HepG2 (cell line): ENCODE results near the gene DPH6. TPM values are rescaled to one million over a fixed set of nuclear protein-coding genes. Genes with fewer than 3 reads are reported as not detected.

ENCODE experiments used
- ATAC-seq: fragments of 200-7000 bp; cut with Tn5 transposase; 3 replicates; pipeline ENCODE4 v1.9.1; 2020; ENCODE audit warnings: mild to moderate bottlenecking, moderate library complexity
- BruUV-seq: library from RNA; stranded (reverse); fragments of 400-500 nt; replicated peaks from 2 replicates; lab custom pipeline; 2021; lab: Mats Ljungman, UMichigan
- CTCF ChIA-PET: fragments of 300-600 bp; formaldehyde crosslinking; extraction: SDS; loops from one replicate; lab custom pipeline; 2021; ENCODE audit warnings: low total read pairs, inconsistent platforms, low intra/inter-chr PET ratio; lab: Yijun Ruan, JAX
- POLR2A ChIA-PET: fragments of 350-600 bp; sonication (Branson Sonifier 250); formaldehyde crosslinking; loops from one replicate; lab custom pipeline; 2020; ENCODE audit warnings: antibody characterized with exemption, inconsistent platforms; lab: Yijun Ruan, JAX
- DNase-seq: peaks from one replicate; pipeline ENCODE4 v3.0.0-alpha.2; 2015; ENCODE audit warnings: low spot score
- FAIRE-seq: peaks from 3 replicates; lab custom pipeline; 2011; peaks lifted over from hg19 to GRCh38; lab: Jason Lieb, UNC
- H2AFZ ChIP-seq: one replicate; pipeline ENCODE4 v1.6.1; 2011; ENCODE audit warnings: low read length, inconsistent platforms
- H3K27ac ChIP-seq: fragments of 300-600 bp; 3 replicates; pipeline ENCODE4 v1.8.0; 2011; ENCODE audit warnings: mixed run types, mild to moderate bottlenecking, mixed read lengths, low read length, inconsistent platforms; ENCODE audit not compliant: insufficient read depth; ENCODE audit errors: extremely low read length
- H3K27me3 ChIP-seq, 2 experiments: fragments of 200-600 bp in 1 of 2; 2 replicates in 1 of 2; 3 replicates in 1 of 2; pipeline versions ENCODE4 v1.6.0 to v1.8.0; 2011; ENCODE audit warnings: low read length in 2 of 2, mild to moderate bottlenecking in 2 of 2, moderate library complexity in 2 of 2, inconsistent platforms in 1 of 2; ENCODE audit not compliant: insufficient read depth in 2 of 2, control insufficient read depth in 1 of 2
- H3K36me3 ChIP-seq, 2 experiments: fragments of 200-600 bp in 1 of 2; replicated peaks in 1 of 2; 2 replicates in 1 of 2; 3 replicates in 1 of 2; pipeline versions ENCODE4 v1.5.1 to v1.8.0; 2011; ENCODE audit warnings: low read length in 2 of 2, inconsistent platforms in 1 of 2; ENCODE audit not compliant: insufficient read depth in 2 of 2, control insufficient read depth in 1 of 2
- H3K4me1 ChIP-seq: 2 replicates; pipeline ENCODE4 v1.5.1; 2012; ENCODE audit warnings: low read length, inconsistent platforms; ENCODE audit not compliant: insufficient read depth
- H3K4me2 ChIP-seq: 2 replicates; pipeline ENCODE4 v1.6.0; 2011; ENCODE audit warnings: low read depth, low read length, inconsistent platforms
- H3K4me3 ChIP-seq, 3 experiments: fragments of 200-600 bp in 1 of 3; sonication (generic), shearing (Covaris generic) in 1 of 3; replicated peaks in 1 of 3; 2 replicates each; pipeline ENCODE4 v1.5.1; 2011 to 2016; ENCODE audit warnings: low read length in 3 of 3, inconsistent platforms in 2 of 3, low read depth in 2 of 3, mild to moderate bottlenecking in 2 of 3, control low read depth in 1 of 3, mixed read lengths in 1 of 3; ENCODE audit not compliant: insufficient read depth in 1 of 3
- H3K79me2 ChIP-seq: one replicate; pipeline ENCODE4 v1.6.1; 2011; ENCODE audit warnings: low read length, inconsistent platforms; ENCODE audit not compliant: insufficient read depth
- H3K9ac ChIP-seq: 2 replicates; pipeline ENCODE4 v1.6.0; 2011; ENCODE audit warnings: mild to moderate bottlenecking, low read depth, low read length, inconsistent platforms; ENCODE audit not compliant: insufficient read depth
- H3K9me3 ChIP-seq: 2 replicates; pipeline ENCODE4 v1.5.1; 2012; ENCODE audit warnings: mild to moderate bottlenecking, low read length
- H4K20me1 ChIP-seq: 2 replicates; pipeline ENCODE4 v1.6.0; 2011; ENCODE audit warnings: inconsistent platforms, mild to moderate bottlenecking, low read length, moderate library complexity; ENCODE audit not compliant: insufficient read depth
- AHR ChIP-seq: IDR thresholded peaks from 2 replicates; pipeline ENCODE4 v1.6.1; 2018; ENCODE audit warnings: missing genetic modification reagents, missing compliant biosample characterization
- BRCA1 ChIP-seq: sonication (generic); formaldehyde crosslinking; IDR thresholded peaks from 2 replicates; pipeline ENCODE4 v1.4.0; 2020; ENCODE audit warnings: missing genetic modification reagents
- ELF3 ChIP-seq: IDR thresholded peaks from 2 replicates; pipeline ENCODE4 v1.6.1; 2016; ENCODE audit warnings: missing genetic modification reagents, missing compliant biosample characterization
- FIP1L1 ChIP-seq: fragments of 200-400 bp; formaldehyde crosslinking; IDR thresholded peaks from 2 replicates; pipeline ENCODE4 v1.6.1; 2018; ENCODE audit warnings: low read depth, mild to moderate bottlenecking, low read length, moderate library complexity, borderline replicate concordance; ENCODE audit not compliant: insufficient read depth
- FLYWCH1 ChIP-seq: sonication (generic); formaldehyde crosslinking; IDR thresholded peaks from 2 replicates; pipeline ENCODE4 v1.8.1; 2023; ENCODE audit warnings: mild to moderate bottlenecking, missing genetic modification reagents
- GTF3A ChIP-seq: sonication (generic); formaldehyde crosslinking; conservative IDR thresholded peaks from 2 replicates; pipeline ENCODE4 v1.4.0; 2020; ENCODE audit warnings: mild to moderate bottlenecking, missing genetic modification reagents
- KLF15 ChIP-seq: sonication (generic); formaldehyde crosslinking; IDR thresholded peaks from 2 replicates; pipeline ENCODE4 v1.8.1; 2023; ENCODE audit warnings: borderline replicate concordance, mild to moderate bottlenecking, inconsistent platforms, missing genetic modification reagents, mixed read lengths
- PHF5A ChIP-seq: IDR thresholded peaks from one replicate; pipeline ENCODE4 v1.6.1; 2018; ENCODE audit warnings: low read depth, missing genetic modification reagents; ENCODE audit not compliant: unreplicated experiment
- RBM39 ChIP-seq: fragments of 200-400 bp; formaldehyde crosslinking; IDR thresholded peaks from one replicate; pipeline ENCODE4 v1.6.1; 2018; ENCODE audit warnings: antibody characterized with exemption, mild to moderate bottlenecking, low read depth, low read length; ENCODE audit not compliant: poor library complexity, severe bottlenecking
- REL ChIP-seq: sonication (generic); formaldehyde crosslinking; conservative IDR thresholded peaks from 2 replicates; pipeline ENCODE4 v1.8.0; 2022; ENCODE audit warnings: mild to moderate bottlenecking, missing genetic modification reagents, moderate library complexity
- SAFB2 ChIP-seq: sonication (generic); formaldehyde crosslinking; IDR thresholded peaks from 2 replicates; pipeline ENCODE4 v1.5.1; 2020; ENCODE audit warnings: missing genetic modification reagents, low read depth, mild to moderate bottlenecking, borderline replicate concordance
- SIX4 ChIP-seq: sonication (generic); formaldehyde crosslinking; IDR thresholded peaks from 2 replicates; pipeline ENCODE4 v1.4.0; 2020; ENCODE audit warnings: missing genetic modification reagents
- SSRP1 ChIP-seq: IDR thresholded peaks from 2 replicates; pipeline ENCODE4 v1.6.1; 2016; ENCODE audit warnings: control low read depth
- ZNF101 ChIP-seq: sonication (generic); formaldehyde crosslinking; IDR thresholded peaks from 2 replicates; pipeline ENCODE4 v1.4.0; 2020; ENCODE audit warnings: mild to moderate bottlenecking, low read depth, missing genetic modification reagents, borderline replicate concordance
- ZNF274 ChIP-seq: sonication (generic); formaldehyde crosslinking; IDR thresholded peaks from 2 replicates; pipeline ENCODE4 v1.5.1; 2020; ENCODE audit warnings: mild to moderate bottlenecking, missing genetic modification reagents
- WGBS: methylation state at CpG from one replicate; pipeline ENCODE4 v1.1.6; 2017; ENCODE audit warnings: low lambda C conversion rate; 5-methylcytosine and 5-hydroxymethylcytosine counted together
- in situ Hi-C: cut with HindIII; loops from 2 replicates; pipeline ENCODE4 v1.10.0; 2017; ENCODE audit warnings: low pct_unique_long_range_greater_than_20kb; ENCODE audit not compliant: extremely low pct_ligation_motif_present
- intact Hi-C: fragments of 100-400 bp; cut with micrococcal nuclease; formaldehyde crosslinking; loops from one replicate; pipeline ENCODE4 v1.10.0; 2022; ENCODE audit not compliant: unreplicated experiment
- polyA plus RNA-seq, 8 experiments: library from polyadenylated mRNA; depleted of rRNA in 3 of 8; stranded (reverse) in 7 of 8; unstranded in 1 of 8; fragments of >200 nt; fragmentation: Illumina TruSeq in 4 of 8; extraction: Trizol in 4 of 8; gene quantifications; 2 replicates each; pipeline versions ENCODE4 v1.2.1 to v1.2.3, GENCODE V29; 2011 to 2016; ENCODE audit warnings: low read depth in 4 of 8, missing spikeins in 1 of 8, mixed read lengths in 1 of 8; ENCODE audit not compliant: insufficient read depth in 1 of 8
- total RNA-seq, 5 experiments: library from RNA; depleted of rRNA; stranded (reverse); fragments of >200 nt; fragmentation: Illumina TruSeq; extraction: Trizol; gene quantifications; 2 replicates each; pipeline ENCODE4 v1.2.3, GENCODE V29; 2016; ENCODE audit warnings: low read depth in 1 of 5
- TF ChIP-seq, protein P1 (sequence below): sonication (generic); formaldehyde crosslinking; IDR thresholded peaks from 2 replicates; pipeline ENCODE4 v1.5.0; 2020; ENCODE audit warnings: mild to moderate bottlenecking, missing genetic modification reagents
- TF ChIP-seq, protein P2 (sequence below): sonication (generic); formaldehyde crosslinking; IDR thresholded peaks from 2 replicates; pipeline ENCODE4 v1.4.0; 2020; ENCODE audit warnings: mild to moderate bottlenecking, missing genetic modification reagents
- TF ChIP-seq, protein P3 (sequence below): sonication (generic); IDR thresholded peaks from 2 replicates; pipeline ENCODE4 v1.6.1; 2016; ENCODE audit warnings: low read depth, borderline replicate concordance
- TF ChIP-seq, protein P4 (sequence below): sonication (generic); formaldehyde crosslinking; IDR thresholded peaks from 2 replicates; pipeline ENCODE4 v1.5.0; 2020; ENCODE audit warnings: missing genetic modification reagents

The DPH6 gene
- total and polyA plus RNA-seq, 2 of the 13 experiments (the other 11 are each of a cell fraction or from before 2014, with no cell fraction given): 10.2 to 25.8 TPM

DNA sequence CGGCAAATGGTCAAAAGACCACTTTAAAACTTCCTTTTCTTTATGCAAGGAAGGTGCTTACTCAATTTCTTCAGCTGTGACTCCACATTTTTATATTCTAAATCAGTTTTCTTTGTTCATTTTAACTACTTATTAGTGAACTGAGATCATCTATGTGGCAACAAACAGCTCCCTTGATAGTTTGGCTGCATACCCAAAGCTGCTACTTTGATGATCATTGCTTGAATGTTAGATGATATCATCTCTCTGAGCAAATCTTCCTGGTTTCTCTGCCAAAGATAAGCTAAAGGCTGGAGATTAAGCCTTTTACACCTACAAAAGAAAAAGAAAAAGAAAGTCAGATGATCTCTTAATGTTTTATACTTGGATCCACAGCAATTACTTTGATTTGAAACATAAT, 95.5 kb downstream of the DPH6 start:
- WGBS: 93% methylated on average over 1 of the region's 1 CpG

More for the DNA sequence above, 95.5 kb downstream of the DPH6 start:
- H4K20me1 ChIP-seq: no peaks in the 10 kb centered on the region
- no peaks in the 10 kb centered on the region for H3K36me3 ChIP-seq
- H3K79me2 ChIP-seq: no peaks in the 10 kb centered on the region
- H3K4me3 ChIP-seq: no peak overlapping the region
- H3K9ac ChIP-seq: no peak overlapping the region
- CTCF ChIA-PET: no interaction called here
- no peaks in the 10 kb centered on the region for H3K27me3 ChIP-seq
- no peak overlapping the region for H3K4me2 ChIP-seq
- H3K9me3 ChIP-seq: no peaks in the 10 kb centered on the region
- no peaks in the 10 kb centered on the region for H3K4me1 ChIP-seq
- ATAC-seq (no peak), FAIRE-seq (no peak), DNase-seq (no peak)
- TF ChIP-seq, protein P1, sequence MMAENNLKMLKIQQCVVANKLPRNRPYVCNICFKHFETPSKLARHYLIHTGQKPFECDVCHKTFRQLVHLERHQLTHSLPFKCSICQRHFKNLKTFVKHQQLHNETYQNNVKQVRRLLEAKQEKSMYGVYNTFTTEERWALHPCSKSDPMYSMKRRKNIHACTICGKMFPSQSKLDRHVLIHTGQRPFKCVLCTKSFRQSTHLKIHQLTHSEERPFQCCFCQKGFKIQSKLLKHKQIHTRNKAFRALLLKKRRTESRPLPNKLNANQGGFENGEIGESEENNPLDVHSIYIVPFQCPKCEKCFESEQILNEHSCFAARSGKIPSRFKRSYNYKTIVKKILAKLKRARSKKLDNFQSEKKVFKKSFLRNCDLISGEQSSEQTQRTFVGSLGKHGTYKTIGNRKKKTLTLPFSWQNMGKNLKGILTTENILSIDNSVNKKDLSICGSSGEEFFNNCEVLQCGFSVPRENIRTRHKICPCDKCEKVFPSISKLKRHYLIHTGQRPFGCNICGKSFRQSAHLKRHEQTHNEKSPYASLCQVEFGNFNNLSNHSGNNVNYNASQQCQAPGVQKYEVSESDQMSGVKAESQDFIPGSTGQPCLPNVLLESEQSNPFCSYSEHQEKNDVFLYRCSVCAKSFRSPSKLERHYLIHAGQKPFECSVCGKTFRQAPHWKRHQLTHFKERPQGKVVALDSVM (CRISPR knock-in tag): no peak
- TF ChIP-seq, protein P2, sequence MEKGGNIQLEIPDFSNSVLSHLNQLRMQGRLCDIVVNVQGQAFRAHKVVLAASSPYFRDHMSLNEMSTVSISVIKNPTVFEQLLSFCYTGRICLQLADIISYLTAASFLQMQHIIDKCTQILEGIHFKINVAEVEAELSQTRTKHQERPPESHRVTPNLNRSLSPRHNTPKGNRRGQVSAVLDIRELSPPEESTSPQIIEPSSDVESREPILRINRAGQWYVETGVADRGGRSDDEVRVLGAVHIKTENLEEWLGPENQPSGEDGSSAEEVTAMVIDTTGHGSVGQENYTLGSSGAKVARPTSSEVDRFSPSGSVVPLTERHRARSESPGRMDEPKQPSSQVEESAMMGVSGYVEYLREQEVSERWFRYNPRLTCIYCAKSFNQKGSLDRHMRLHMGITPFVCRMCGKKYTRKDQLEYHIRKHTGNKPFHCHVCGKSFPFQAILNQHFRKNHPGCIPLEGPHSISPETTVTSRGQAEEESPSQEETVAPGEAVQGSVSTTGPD (CRISPR knock-in tag): no peak
- TF ChIP-seq FLYWCH1 (no peak), SIX4 (no peak), BRCA1 (CRISPR knock-in tag) (no peak), GTF3A (CRISPR knock-in tag) (no peak), REL (CRISPR knock-in tag) (no peak), ELF3 (CRISPR knock-in tag) (no peak), ZNF274 (CRISPR knock-in tag) (no peak), PHF5A (CRISPR knock-in tag) (no peak), FIP1L1 (no peak), SSRP1 (CRISPR knock-in tag) (no peak), SAFB2 (CRISPR knock-in tag) (no peak), RBM39 (no peak), KLF15 (CRISPR knock-in tag) (no peak), ZNF101 (CRISPR knock-in tag) (no peak), AHR (CRISPR knock-in tag) (no peak)
- TF ChIP-seq, protein P3, sequence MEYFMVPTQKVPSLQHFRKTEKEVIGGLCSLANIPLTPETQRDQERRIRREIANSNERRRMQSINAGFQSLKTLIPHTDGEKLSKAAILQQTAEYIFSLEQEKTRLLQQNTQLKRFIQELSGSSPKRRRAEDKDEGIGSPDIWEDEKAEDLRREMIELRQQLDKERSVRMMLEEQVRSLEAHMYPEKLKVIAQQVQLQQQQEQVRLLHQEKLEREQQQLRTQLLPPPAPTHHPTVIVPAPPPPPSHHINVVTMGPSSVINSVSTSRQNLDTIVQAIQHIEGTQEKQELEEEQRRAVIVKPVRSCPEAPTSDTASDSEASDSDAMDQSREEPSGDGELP: no peak
- TF ChIP-seq, protein P4, sequence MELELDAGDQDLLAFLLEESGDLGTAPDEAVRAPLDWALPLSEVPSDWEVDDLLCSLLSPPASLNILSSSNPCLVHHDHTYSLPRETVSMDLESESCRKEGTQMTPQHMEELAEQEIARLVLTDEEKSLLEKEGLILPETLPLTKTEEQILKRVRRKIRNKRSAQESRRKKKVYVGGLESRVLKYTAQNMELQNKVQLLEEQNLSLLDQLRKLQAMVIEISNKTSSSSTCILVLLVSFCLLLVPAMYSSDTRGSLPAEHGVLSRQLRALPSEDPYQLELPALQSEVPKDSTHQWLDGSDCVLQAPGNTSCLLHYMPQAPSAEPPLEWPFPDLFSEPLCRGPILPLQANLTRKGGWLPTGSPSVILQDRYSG (CRISPR knock-in tag): no peak
- POLR2A ChIA-PET: no interaction called here
- H2AFZ ChIP-seq: no peak overlapping the region
- no TSS peak for BruUV-seq
- no peak overlapping the region for H3K27ac ChIP-seq
- intact Hi-C loops: no loop called here
- in situ Hi-C loops: no loop called here
